Fibroblast of skin of scalp (primary cell): ENCODE results near the gene SPSB2.

Source experiments
- DNase-seq: peaks from one replicate; pipeline ENCODE4 v3.0.0-alpha.2; 2013

Gene SPSB2

DNA sequence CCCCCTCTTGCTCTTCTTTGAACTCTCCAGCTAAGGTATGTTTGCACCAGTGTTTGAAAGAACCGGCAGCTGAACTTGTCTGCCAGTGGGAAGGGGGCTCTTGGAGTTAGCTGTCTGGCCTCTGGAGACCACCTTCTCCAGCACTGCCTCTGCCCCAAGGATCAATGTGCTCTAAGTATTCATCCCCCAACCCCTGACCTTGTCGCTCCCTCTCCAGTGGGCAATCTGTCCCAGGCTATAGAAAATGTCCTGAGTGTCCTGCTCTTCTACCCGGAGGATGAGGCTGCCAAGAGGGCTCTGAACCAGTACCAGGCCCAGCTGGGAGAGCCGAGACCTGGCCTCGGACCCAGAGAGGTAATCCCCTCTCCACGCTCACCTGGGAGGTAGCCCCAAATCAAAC, 42.1 kb downstream of the SPSB2 start:
- DNase-seq = no peak

DNA sequence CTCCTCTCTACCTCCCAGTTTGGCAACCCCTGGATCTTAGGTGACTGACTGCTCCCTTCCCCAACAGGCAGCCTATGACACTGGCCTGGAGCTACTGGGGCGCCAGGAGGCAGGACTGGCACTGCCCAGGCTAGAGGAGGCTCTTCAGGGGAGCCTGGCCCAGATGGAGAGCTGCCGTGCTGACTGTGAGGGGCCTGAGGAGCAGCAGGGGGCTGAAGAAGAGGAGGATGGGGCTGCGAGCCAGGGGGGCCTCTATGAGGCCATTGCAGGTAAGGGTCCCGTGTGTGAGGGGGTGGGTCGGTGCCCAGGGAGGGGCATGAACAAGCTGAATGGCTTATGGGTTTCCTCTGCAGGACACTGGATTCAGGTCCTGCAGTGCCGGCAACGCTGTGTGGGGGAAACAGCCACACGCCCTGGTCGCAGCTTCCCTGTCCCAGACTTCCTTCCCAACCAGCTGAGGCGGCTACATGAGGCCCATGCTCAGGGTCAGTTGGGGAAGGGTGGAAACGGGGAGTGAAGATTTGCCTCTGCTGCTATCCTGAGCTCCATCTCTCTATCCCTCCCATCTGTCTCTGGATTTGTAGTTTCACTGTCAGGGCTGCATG, 42.7 kb downstream of the SPSB2 start:
- DNase-seq = no peak

DNA sequence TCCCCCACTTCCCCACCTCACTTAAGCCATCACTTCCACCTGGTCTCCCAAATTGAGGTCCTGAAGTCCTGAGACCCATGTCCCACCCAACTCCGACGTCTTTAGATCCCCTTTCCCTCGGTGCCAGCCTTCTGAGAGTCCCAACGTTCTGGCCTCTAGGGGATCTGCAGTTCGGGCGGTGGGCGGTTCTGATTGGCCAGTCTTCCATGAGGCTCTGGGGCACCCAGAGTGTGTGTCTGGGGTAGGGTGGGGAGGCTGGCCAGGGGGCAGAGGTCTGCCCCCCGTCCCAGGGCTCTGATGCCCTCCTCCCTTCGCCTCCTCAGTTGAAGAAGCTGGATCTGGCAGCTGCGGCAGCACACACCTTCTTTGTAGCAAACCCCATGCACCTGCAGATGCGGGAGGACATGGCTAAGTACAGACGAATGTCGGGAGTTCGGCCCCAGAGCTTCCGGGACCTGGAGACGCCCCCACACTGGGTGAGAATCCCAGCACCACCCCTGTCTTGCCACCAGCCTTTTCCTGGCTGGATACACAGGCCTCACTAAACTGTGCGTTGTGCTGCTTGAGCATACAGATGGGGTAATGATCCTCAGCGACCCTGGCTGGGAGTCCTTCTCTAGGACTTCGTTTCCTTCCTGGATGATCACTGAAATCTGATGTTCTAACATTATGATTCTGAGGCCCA, 43.4 kb downstream of the SPSB2 start:
- peak; percentile 48 for DNase-seq

DNA sequence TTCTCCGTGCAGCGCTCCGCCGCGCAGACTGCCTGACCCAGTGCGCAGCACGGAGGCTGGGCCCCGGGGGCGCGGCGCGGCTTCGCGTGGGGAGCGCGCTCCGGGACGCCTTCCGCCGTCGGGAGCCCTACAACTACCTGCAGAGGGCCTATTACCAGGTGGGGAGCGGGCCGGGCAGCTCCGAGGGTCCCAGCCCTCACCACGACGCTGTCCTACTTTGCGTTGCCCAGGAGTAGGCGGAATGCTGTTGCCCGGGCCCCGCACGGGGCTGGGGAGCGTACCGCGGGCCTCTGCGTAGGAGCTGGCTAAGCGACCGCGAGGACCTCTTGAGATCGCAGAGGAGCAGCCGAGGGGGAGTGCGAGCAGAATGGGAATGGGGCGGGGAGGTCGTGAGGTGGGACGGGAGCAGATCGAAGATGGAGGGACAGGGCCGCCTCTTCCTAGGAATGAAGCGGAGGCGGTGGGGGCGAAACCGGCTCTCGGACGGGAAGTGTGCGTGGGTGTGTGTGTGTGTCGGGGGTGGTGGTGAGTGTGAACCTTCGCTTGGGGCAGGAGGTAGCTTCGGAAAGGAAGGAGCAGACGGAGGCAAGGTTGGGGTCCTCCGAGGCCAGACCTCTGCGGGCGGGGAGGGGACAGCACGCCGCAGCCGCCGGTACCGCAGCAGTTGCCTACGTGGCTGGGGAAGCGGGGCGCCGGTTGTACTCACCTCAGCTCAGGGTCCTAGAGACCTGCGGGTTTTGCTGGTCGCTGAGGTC, 44.1 kb downstream of the SPSB2 start:
- peak; percentile 61 for DNase-seq

DNA sequence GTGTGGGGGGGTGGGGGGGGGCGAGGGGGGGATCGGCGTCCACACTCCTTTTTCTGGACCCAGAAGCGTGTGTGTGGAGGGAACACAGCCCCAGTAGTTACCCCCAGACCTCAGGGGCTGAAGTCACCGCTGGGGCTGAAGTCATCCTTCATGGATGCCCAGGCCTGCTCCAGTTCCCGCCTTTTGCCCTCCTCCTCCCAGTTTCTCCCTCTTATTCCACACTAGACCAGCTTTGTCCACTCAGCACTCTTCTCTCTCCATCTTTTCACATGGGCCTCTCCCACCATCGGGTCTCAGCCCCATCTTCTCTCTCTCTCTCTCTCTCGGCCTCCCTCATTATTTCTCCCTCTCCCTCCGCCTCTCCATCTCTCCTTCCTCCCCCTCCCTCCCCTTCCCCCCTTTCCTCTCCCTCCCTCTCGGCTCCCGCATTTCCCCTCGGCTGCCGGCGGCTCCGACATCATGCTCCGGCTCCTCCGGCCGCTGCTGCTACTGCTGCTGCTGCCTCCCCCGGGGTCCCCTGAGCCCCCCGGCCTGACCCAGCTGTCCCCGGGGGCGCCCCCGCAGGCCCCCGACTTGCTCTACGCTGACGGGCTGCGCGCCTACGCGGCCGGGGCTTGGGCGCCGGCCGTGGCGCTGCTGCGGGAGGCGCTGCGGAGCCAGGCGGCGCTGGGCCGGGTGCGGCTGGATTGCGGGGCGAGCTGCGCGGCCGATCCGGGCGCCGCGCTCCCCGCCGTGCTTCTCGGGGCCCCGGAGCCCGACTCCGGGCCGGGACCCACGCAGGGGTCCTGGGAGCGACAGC, 44.9 kb downstream of the SPSB2 start, which contains the start of gene P3H3:
TSS of gene P3H3 (plus strand) at position 426 of the 799 bp plus-strand sequence. CDS start at position 460, 34 bp downstream.
- peak; percentile 63 for DNase-seq

DNA sequence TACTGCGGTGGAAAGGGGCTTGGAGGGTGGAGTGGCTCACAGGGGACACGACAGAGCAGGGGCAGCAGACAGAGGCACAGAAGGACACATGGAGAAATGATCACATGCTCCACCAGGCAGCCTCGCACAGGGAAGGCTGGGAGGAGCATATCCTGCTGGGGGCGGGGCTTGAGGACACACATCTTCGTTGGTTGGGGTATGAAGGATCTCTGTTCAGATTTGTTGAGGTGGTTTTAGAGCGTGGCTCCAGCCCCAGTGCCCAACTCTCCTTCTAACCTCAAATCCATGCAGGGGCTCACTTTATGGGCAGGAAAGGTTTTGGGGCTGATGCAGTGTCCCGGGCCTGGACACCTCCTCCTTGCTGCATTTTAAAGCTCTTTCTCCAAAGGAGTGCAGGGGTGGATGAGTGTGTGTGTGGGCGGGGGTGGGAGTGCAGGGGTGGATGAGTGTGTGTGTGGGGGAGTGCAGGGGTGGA, 45.6 kb downstream of the SPSB2 start:
- DNase-seq = peak; percentile 85

DNA sequence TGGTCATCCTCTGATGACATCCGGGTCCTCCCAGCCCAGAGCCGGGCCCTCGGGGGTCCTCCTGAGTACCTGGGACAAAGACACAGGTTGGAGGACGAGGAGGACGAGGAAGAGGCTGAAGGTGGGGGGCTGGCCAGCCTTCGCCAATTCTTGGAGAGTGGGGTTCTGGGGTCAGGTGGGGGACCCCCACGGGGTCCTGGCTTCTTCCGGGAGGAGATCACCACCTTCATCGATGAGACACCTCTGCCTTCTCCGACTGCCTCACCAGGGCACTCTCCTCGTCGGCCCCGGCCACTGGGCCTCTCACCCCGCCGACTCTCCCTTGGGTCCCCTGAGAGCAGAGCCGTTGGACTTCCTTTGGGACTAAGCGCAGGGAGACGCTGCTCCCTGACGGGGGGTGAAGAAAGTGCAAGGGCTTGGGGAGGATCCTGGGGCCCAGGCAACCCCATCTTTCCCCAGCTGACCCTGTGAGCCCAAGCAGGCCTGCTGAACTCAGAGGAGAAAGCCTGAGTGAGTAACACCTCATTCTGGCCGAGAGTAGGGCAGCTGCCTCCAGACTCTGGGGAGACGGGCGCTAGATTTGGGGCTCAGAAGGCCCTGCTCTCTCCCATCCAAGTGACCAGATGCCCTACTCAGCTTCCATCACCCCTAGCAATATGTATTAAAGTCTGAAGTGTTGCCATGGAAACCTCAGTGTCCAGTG, 46.2 kb downstream of the SPSB2 start:
- no peak for DNase-seq

DNA sequence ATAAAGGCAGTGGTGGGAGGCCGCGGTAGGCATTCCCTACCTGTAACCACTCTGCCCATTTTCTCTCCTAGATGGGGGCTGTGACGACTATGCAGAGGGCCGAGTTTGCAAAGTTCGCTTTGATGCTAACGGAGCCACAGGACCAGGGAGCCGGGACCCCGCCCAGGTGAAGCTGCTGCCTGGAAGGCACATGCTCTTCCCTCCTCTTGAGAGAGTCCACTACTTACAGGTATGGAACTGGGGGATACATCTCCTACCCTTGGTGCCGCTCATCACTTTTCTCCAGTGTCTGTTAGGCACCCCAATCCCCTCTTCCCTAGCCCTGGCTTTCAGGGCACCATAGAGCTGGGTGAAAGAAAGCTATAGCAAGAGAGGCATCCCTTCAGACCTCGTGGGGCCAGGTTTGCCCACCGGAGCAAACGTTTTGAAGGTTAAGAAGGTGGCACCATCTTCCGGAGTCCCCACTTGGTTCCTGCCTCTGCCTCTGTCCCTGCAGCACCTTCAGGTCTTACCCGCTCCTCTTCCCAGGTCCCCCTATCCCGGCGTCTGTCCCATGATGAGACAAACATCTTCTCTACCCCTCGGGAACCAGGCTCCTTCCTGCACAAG, 46.9 kb downstream of the SPSB2 start:
- DNase-seq = no peak

DNA sequence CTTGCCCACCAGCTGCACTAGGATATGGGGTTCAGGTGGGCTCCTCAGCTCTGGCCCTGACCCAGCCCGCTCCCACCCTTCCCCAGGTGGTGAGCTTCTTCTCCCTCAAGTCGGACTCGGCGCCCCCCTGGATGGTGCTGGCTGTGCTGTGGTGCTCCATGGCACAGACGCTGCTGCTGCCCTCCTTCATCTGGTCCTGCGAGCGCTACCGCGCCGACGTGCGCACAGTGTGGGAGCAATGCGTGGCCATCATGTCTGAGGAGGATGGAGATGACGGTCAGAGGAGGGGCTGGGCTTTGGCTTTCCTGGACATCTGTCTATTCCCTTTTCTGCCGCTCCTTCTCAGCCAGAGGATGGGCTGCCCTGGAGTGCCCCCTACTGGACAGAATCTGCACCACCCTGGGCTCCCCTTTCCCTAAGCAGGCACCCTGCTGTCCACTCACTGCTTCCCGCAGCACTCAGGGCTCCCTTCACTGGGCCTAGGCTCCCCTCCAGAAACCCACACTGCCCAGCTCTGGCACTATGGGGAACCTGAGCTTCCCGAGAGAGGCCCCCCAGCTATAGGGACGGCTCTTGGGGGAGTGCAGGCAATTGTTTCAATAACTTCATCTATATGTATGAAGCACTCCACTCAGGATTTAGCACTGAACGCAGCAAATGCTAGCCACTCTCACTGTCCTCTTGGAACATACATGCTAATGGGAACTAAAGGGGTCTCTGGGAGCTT, 47.5 kb downstream of the SPSB2 start:
- peak; percentile 83 for DNase-seq

DNA sequence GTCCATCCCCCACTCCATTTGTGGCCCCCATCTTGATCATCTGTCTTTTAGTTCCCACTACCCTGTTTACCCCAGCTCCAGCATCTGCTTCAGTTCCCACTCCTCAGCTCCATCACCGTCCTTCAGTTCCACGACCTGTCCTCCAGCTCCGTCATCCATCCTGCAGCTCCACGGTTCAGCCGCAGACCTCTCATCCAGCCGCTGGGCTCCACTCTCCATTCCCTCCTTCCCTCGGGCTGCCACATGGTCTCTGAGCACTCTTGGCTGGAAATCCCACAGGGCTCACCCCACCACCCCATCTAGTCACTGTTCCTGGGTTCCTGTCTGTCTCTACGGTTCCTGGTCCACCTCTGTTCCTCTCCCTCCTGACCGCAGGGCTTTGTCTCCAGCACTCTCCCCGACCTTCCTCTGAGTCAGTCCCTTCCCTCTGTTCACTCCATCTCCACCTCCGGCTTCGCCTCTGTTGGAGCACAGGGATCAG, 48.2 kb downstream of the SPSB2 start:
- DNase-seq = no peak

DNA sequence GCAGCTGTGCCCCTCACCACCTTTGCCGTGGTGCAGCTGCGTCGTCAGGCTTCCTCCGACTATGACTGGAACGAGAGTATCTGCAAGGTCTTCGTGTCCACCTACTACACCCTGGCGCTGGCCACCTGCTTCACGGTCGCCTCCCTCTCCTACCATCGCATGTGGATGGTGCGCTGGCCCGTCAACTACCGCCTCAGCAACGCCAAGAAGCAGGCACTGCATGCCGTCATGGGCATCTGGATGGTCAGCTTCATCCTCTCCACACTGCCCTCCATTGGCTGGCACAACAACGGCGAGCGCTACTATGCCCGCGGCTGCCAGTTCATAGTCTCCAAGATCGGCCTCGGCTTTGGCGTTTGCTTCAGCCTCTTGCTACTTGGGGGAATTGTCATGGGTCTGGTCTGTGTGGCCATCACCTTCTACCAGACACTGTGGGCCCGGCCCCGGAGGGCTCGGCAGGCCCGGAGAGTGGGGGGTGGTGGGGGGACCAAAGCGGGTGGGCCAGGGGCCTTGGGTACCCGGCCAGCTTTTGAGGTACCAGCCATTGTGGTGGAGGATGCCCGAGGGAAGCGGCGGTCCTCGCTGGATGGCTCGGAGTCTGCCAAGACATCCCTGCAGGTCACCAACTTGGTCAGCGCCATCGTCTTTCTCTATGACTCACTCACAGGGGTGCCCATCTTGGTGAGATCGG, 48.9 kb downstream of the SPSB2 start:
- no peak for DNase-seq

DNA sequence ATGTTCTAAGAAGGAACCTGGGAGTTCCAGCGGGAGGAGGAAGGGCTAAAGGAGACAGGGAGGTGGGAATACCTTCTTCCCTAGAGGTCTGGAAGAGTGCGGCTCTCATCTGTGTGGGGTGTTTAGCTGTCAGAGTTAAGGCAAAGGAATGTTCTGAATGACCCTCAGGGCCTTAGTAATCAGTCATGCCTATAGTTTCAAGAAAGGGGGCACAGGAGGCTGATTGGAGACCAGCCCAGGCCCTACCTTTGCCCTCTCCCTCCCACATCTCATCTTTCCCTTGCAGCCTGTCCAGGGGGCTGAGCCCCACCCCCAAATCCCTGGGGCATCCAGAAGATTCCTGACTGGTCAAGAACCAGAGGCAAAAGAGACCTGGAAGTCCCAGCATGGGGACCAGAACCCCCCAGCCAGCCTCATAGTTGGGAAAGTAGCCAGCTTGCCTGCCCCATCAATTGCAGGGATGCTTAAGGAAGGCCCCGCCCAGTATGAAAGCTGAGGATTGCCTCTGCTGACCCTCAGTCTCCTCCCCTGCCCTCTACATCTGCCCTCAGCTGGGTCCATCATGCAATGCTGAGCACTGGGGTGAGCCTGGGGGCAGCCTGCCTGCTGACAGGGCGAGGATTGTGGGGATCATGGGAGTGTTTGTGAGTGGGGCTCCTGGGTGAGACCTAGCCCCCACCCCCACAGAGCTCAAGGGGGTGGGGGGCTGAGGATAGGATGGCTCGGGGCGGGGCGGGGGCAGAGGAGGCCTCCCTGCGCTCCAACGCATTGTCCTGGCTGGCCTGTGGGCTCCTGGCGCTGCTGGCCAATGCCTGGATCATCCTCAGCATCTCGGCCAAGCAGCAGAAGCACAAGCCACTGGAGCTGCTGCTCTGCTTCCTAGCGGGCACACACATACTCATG, 49.7 kb downstream of the SPSB2 start:
- no peak for DNase-seq

DNA sequence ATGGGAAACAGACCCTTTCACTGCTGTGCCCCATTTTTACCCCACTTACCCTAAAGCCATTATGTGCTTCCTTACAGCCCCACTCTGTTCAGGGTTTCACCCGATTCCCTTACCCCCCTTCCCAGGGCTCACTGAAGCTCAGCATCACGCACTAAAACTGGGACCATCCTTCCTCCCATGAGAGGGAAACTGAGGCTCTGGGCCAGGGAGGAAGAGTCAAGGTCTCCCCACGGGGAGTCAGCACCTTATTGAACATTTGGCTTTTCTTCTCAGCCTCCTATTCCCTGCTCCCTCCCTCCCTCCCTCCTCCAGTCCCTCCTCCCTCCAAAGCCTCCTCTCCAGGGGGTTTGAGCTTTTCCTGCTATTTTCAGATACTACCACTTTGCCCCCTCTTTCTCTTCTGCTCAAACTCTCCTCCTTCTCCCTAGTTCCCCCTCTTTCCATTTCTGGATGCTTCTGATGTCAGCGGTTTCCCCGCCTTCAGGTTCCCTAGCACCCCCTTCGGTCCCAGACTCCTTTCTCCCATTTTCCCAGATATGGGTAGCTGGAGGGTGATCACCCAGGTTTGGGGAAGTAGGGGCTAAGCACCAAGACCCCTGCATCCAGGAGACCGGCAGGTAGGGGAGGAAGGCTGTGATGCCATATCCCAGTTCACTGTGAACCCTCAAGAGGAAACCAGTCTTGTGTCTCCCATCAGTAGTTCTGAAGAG, 50.5 kb downstream of the SPSB2 start:
- DNase-seq = no peak

DNA sequence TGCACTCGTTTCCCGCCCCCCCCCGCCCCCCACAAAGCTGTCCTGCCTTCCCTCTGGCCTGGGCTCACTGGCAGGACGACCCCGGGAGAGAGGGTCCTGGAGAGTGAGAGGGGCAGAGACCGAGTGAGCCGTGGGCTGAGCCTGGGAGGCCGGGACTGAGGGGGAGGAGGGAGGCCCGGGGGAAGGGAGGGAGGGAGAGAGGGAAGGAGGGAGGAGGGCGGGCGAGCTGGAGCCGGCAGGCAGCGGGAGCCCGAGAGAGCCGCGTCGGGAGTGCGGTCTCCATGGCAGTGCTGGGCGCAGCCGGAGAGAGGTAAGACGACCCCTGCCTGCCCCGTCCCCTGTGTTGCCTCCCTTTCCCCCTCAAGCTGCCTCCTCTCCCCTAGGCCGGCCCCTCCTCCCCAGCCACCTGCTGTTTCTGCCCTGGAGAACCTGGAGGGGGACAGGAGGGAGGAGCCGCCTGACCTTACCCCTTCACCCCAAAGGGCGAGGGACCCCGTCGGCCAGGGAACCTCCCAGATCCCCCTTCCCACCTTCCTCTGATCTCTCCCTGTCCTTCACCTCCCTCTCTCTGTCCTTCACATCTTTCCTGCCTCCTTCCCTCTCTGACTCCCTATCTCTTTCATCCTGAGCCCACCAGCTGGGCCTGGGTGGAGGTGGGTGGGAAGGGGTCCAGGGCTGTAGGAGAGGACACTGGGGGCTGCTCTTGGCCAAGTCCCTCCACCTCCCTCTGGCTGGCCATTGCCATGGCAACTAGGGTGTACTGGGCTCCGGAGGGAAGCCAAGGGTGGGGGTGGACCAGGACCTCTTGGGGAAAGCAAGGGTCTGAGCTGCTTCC, 51.3 kb downstream of the SPSB2 start, which contains the start of gene GPR162:
TSS of gene GPR162 (plus strand) at position 231 of the 835 bp plus-strand sequence. CDS start 2,078 bp downstream, outside the sequence.
- DNase-seq = peak; percentile 61
